NT2/D1 (cell line): ENCODE results near the gene NPAS3.

Experiments used
- SUZ12 ChIP-seq: IDR thresholded peaks from 2 replicates; pipeline ENCODE4 v1.6.1; 2011; ENCODE audit not compliant: insufficient read length, insufficient read depth; ENCODE audit errors: extremely low read depth
- YY1 ChIP-seq: IDR thresholded peaks from 2 replicates; pipeline ENCODE4 v1.6.1; 2011; ENCODE audit not compliant: insufficient read length, insufficient read depth
- ZNF274 ChIP-seq: IDR thresholded peaks from 2 replicates; pipeline ENCODE4 v1.6.1; 2011; ENCODE audit warnings: mild to moderate bottlenecking, low read depth, low read length

DNA sequence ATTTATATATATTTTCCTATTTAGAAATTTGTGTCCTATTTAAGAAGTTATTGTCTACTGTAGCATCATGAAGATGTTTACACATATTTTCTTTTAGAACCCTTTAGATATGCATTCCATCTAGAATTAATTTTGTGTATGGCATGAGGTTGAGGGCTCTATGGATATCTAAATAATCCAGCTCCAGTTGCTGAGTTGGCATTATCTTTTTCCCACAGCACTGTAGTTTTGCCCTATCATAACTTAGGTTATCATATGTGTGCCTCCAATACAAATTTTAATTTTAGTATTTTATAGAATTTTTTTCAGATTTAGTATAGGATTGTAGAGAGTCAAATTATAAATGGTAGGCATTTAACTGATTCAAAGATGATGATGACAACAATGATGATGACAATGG lies 159.3 kb downstream of the NPAS3 start:
- TF ChIP-seq YY1, result no peak
- TF ChIP-seq SUZ12, result no peak
- TF ChIP-seq ZNF274, result no peak
